HL-60 (cell line): Measurements from ENCODE around the gene TRAF1.

Experiments used
- GABPA ChIP-seq: IDR thresholded peaks from 2 replicates; pipeline ENCODE4 v1.6.1; 2012; ENCODE audit warnings: low read depth
- POLR2AphosphoS5 ChIP-seq: IDR thresholded peaks from 2 replicates; pipeline ENCODE4 v1.6.1; 2012; ENCODE audit warnings: low read depth
- SPI1 ChIP-seq: IDR thresholded peaks from 2 replicates; pipeline ENCODE4 v1.6.1; 2012; ENCODE audit warnings: low read depth, mild to moderate bottlenecking, borderline replicate concordance
- TF ChIP-seq, protein P1 (sequence below): IDR thresholded peaks from one replicate; pipeline ENCODE4 v1.5.1; 2011; ENCODE audit warnings: low read length, control low read depth, inconsistent platforms; ENCODE audit not compliant: insufficient read depth

DNA sequence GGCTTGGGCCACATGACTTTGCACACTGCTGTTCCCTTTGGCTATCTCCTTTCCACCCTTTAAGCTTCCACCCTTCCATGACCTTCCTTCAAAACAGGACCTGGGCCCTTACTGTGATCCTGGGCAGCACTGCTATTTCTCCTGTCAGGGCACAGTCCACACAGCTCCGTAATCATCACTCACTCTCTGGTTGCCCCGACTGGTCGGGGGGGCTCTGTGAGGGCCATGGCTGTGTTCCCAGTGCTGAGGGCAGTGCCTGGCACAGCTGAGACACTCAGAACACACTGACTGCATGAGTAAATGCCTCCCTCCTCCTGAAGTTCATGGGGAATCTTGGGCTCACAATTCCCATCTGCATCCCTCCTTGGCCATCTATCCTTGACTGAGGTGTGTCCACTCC is 12.2 kb downstream of the TRAF1 start:
- TF ChIP-seq GABPA = no peak
- TF ChIP-seq, protein P1, sequence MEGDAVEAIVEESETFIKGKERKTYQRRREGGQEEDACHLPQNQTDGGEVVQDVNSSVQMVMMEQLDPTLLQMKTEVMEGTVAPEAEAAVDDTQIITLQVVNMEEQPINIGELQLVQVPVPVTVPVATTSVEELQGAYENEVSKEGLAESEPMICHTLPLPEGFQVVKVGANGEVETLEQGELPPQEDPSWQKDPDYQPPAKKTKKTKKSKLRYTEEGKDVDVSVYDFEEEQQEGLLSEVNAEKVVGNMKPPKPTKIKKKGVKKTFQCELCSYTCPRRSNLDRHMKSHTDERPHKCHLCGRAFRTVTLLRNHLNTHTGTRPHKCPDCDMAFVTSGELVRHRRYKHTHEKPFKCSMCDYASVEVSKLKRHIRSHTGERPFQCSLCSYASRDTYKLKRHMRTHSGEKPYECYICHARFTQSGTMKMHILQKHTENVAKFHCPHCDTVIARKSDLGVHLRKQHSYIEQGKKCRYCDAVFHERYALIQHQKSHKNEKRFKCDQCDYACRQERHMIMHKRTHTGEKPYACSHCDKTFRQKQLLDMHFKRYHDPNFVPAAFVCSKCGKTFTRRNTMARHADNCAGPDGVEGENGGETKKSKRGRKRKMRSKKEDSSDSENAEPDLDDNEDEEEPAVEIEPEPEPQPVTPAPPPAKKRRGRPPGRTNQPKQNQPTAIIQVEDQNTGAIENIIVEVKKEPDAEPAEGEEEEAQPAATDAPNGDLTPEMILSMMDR = no peak
- TF ChIP-seq SPI1 = no peak
- TF ChIP-seq POLR2AphosphoS5 = no peak
